ENCODE results near the gene CRB2.

Gene CRB2

GRCh38 chr9:123370526-123371227 is 14.7 kb downstream of the CRB2 start:
- DNase-seq (ENCODE audit: insufficient read length, low spot score) (no peak), FAIRE-seq (no peak)
- no peak for TF ChIP-seq CTCF (IDR thresholded peaks at IDR 0.05; ENCODE audit: insufficient read depth, missing control alignments)

GRCh38 chr9:123371228-123371584 is 15.2 kb downstream of the CRB2 start:
- TF ChIP-seq CTCF (IDR thresholded peaks at IDR 0.05; ENCODE audit: insufficient read depth, missing control alignments), result no peak
- FAIRE-seq (no peak), DNase-seq (ENCODE audit: insufficient read length, low spot score) (no peak)

- no peak for FAIRE-seq
- no peak for DNase-seq (ENCODE audit: insufficient read length, low spot score)
- no peak for TF ChIP-seq CTCF (IDR thresholded peaks at IDR 0.05; ENCODE audit: insufficient read depth, missing control alignments)
Measured at GRCh38 chr9:123371805-123372590, 16.0 kb downstream of the CRB2 start.

- no peak for FAIRE-seq
- DNase-seq (ENCODE audit: insufficient read length, low spot score), result no peak
- no peak for TF ChIP-seq CTCF (IDR thresholded peaks at IDR 0.05; ENCODE audit: insufficient read depth, missing control alignments)
Measured at GRCh38 chr9:123372766-123373446, 16.9 kb downstream of the CRB2 start.

GRCh38 chr9:123373447-123373923 is 17.5 kb downstream of the CRB2 start:
- TF ChIP-seq CTCF (IDR thresholded peaks at IDR 0.05; ENCODE audit: insufficient read depth, missing control alignments), result no peak
- FAIRE-seq (no peak), DNase-seq (ENCODE audit: insufficient read length, low spot score) (no peak)

GRCh38 chr9:123373946-123374345 is 17.9 kb downstream of the CRB2 start:
- no peak for TF ChIP-seq CTCF (IDR thresholded peaks at IDR 0.05; ENCODE audit: insufficient read depth, missing control alignments)
- DNase-seq (ENCODE audit: insufficient read length, low spot score) (no peak), FAIRE-seq (no peak)
